HG03066 (cell line): ENCODE data around the gene RBKS.
A peak's percentile ranks its signal among the peaks of the same experiment; 100 is the strongest.
"Not testable (repeated sequence)": the region's sequence is repeated elsewhere in the genome, so short reads cannot be mapped to it uniquely, and the experiment has no call there.

ENCODE experiments used
- ATAC-seq: cut with Tn5 transposase; IDR thresholded peaks from one replicate; pipeline ENCODE4 v1.9.1; 2021; ENCODE audit warnings: low read depth; ENCODE audit not compliant: unreplicated experiment

RBKS gene

DNA sequence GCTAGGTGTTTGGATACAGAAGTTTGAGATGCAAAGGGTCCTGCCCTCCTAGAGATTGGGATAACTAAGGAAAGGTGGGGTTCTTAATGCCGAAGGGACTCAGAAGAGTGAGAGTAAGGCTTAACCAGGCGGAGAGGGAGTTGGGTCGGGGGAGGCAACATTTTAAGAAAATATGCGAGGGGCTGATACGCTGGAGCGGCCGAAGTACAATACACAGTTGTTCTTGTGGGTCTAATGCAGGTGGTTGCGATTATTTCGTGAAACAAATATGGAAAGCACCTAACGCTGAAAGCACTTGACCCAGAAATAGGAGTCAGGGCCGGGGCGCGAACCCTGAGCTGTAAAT, 119.0 kb downstream of the RBKS start:
- peak; percentile 7 for ATAC-seq

DNA sequence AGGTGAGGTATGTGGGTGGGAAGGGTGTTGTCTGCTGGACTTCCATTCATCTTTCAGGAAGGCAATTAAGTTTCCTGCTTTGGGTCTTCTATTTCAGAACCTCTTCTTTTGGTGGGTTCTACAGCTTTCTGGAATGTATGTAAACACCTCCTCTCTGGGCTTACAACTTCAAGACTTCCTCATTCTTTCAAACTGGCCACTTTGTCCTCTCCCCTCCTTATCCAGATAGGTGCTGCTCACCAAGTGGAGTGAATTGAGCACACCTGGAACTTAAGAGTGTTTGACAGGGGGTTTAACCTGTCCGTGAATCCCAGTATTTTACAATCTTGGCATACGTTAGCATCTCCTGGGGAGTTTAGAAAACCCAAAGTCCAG, 123.9 kb downstream of the RBKS start:
- ATAC-seq = no peak

DNA sequence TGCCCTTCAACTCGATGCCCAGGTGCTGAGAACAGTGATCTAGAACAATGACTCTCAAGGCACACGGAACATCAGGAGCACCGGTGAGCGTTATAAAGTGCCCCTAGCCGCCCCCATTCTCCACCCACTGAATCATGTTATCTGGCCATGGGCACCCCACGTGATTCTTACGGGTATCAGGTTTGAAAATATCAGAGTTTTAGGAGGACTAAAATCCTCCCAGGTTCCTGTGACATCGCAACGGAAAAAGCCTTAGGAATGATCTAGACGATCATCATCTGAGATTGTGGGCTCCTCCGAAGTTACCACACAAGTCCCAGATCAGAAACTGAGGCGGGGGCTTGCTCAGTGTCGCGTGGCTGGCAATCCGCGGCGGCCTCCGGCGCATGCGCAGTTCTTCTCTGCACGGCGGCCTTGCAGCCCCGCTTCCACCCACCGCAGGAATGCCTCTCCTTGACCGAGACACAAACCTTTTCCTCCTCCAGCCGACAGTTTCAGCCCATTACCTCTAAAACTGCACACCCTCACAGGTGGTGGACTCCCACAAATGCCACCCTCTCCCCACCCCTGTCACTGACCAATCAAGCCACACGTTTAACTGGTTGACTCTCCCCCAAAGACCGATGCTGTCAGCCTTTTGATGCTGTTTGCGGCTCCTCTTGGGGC, 124.4 kb downstream of the RBKS start:
- no peak for ATAC-seq

DNA sequence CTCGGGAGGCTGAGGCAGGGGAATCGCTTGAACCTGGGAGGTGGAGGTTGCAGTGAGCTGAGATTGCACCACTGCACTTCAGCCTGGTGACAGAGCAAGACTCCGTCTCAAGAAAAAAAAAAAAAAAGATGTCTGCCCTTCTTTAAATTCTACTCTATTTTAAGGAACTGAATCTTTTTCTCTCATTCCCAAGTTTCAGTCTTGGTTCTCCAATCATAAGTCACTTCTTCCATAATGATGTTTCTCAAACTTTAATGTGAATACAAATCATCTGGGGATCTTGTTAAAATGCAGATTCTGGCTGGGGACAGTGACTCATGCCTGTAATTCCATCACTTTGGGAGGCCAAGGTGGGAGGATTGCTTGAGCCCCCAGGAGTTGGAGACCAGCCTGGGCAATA, 125.7 kb downstream of the RBKS start:
- not testable (repeated sequence) for ATAC-seq

DNA sequence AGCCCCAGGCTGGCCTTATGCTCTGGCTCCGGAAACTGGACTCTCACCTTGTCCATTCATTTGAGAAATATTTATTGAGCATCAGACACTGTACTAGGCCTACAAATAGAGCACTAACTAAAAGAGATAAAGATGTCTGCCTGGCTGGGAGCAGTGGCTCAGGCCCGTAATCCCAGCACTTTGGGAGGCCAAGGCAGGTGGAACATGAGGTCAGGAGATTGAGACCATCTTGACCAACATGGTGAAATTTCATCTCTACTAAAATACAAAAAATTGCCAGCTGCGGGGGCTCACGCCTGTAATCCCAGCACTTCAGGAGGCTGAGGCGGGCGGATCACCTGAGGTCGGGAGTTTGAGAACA, 126.3 kb downstream of the RBKS start:
- ATAC-seq = no peak

DNA sequence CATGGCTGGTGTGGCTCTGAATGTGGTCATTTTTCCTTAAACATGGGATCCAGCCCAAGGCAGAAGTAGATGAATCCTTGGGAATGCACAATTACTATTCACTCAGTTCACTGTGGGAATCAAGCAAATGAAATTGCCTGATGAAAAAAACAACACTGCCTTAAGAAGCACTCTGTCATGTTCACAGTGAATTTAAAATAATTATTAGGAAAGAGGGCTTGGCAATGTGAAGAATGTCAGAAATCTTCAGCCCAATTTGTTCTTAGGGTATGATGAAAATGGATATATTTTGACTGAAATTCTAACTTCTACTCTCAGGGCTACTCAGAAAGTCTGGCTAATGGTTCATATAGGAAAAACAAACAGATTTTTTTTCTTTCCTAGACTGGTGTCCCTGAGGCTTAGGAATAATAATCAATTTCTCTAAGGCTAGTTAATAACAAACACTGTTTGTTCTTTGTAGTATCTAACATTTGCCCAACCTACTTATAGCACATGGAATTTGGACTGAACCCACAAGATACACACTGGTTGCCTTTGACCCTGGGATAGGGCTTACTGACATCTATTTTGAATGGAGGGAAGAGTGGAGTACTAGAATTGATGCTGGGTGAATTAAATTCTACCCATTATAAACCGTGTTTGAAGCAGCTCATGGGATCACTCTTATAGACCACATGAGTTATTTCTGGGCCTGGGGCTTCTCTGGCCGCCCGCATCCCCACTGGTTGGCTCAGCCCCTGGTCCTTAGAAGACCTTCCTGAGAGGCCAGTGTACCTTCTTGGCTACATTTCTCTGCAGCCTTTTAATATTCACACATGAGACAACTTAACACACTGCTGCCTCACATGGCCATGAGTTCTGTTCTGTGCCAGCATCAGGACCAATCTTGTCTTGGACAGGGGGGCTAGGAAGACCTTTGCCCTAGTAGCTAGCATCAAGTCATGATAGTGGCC, 127.0 kb downstream of the RBKS start:
- no peak for ATAC-seq

DNA sequence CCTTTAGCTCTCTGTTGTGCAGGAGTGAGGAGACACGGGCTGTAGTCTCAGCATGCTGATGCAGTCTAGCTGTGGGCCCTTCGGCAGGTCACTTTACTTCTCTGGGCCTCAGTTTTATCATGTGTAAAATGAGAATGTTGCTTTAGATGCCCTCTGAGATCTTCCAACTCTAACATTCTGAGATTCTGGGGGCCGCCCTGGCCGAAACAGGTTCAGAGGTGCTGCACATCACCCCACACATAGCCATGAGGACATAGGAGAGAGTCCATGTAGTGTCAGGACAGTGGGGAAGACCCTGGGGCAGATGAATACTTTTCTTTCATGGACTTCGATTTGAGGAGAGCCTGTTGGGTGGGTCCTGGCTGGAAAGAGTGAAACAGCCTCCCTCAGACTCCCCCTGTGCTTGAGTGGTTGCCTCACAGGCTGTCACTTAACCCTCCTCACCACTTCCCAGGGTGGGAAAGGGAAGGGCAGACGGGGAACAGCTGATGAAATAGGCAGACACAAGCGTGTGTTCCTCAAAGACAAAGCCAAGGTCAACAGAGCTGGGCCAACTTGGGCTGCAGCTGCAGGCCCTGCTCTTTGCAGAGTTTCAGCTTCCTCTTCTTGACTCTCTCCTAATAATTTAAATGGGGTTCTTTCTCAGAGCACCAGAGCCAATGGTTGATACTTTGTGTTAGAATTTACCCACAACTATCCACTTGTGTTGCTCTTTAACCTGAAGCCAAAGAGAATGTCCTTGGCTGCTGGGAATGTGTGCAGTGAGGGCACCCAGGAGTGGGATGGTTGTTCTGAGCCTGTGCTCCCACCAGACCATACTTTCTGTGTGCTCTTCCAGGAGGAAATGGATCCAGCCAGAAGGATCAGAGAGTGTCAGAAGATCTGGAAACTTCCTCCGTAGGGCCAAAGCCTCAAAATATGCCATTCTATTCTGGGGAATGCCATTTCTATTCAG, 133.4 kb downstream of the RBKS start:
- ATAC-seq = no peak

DNA sequence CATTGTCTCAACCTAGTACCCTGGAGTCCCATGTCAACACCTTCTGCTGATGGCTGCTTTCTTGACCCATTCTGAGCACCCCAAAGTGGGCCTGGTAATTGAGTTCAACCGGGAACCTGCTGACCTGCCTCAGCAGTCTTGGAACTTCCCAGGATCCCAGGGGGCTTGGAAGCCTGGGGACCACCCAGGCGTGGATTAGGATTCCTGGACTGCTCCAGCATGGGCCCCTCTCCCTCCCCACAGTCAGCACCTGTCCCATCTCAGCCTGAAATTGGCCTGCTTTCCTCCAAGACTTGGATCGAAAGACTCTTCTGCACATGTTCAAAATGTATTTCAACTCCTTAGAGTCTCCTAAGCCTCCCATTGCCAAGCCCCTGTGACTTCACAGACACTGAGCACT, 134.1 kb downstream of the RBKS start:
- ATAC-seq = no peak

DNA sequence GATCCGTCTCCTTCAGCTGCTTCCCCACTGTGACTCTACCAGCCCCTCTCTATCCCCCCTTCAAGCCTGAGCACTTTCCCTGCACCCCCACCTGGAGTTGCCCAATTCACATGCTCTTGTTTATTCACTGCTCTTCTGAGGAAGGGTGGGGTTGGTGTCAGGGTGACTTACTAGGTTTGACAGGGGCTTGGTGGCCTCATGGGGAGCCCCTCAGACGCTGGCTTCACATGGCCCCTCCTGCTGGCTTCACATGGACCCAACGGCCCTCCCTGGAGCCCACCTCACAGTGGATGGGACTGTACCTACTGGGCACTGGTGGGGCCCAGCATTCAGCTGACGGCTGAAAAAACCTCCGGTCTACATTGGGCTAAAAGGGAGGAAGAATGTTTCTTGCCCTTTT, 135.4 kb downstream of the RBKS start:
- ATAC-seq = no peak

DNA sequence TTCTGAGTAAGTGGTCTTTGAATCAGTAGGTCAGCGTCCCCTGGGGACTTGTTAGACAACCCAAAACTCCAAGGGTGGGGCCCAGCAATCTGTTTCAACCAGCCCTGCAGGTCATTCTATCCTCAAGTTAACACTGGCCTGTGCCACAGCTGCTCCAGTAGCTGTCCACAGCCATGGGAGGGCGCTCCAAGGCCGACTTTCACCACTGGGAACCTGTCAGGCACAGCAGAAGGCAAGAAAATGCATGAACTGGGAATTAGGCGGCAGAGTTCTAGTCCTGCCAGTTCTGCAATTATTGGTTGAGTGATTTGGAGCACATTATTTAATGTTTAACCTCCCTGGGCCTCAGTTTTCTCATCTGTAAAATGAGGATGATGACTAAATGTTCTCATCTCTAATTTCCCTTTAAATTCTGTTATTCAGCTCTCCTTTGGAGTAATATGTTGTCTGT, 136.0 kb downstream of the RBKS start:
- ATAC-seq = no peak

DNA sequence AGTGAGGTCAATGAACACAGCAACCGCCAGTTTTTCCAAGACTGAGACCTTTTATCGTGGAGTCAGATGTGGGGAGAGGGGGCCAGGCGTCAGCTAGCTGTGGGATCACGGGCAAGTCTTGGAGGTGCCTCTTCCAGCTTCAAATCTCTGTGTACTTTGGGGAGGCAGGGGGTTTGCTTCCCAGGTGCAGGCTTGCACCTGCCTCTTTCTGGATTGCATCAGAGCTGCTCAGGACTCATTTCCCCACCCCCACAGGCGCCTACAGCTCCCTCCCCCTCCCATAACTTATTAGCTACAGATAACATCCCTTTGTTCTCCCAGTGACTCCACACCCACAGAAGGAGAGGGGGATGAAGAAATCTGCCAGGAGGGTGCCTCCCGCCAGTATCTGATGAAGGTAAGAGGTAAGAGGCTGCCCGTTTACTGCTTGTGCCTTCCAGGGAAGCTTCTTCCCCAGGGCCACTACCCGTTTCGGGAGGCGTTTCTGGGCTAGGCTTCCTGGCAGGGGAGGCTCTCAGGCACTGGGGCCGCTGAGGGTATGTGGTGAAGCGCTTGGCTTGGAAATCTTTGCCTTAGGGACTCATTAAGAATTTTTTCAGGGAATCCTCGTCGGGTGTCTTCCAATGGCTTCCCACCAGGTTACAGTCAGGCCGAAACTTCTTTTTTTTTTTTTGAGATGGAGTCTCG, 137.5 kb downstream of the RBKS start:
- ATAC-seq = no peak

DNA sequence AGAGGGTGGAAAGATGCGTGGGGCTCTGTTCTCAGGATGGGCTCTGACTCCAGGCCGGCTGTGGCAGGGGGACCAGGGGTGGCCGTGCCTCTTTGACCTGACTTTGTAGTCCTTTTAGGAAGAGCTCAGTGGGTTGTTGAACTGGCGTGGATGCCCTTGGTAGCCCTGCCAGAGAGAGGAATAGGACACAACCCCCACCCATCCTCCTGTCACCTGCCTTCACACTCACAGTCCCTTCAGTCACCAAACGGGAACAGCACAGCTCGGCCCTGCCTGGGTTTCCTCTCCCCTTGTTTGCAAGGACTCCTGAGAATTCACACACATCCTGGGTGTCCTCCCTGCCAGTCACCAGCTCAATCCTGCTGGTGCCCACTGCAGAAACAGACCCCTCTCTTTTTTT, 138.8 kb downstream of the RBKS start:
- ATAC-seq = no peak

DNA sequence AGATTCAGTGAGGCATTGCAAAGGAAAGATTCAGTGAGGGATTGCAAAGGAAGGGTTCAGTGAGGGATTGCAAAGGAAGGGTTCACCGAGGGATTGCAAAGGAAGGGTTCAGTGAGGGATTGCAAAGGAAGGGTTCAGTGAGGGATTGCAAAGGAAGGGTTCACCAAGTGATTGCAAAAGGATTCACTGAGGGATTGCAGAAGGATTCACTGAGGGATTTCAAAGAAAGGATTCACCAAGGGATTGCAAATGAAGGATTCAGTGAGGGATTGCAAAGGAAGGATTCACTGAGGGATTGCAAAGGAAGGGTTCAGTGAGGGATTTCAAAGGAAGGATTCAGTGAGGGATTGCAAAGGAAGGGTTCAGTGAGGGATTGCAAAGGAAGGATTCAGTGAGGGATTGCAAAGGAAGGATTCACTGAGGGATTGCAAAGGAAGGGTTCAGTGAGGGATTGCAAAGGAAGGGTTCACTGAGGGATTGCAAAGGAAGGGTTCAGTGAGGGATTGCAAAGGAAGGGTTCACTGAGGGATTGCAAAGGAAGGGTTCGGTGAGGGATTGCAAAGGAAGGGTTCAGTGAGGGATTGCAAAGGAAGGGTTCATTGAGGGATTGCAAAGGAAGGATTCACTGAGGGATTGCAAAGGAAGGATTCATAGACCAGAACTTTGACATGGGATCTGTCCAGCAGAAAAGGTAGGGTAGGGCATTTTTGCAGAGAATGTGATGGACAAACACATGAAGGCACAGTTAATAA, 141.2 kb downstream of the RBKS start:
- not testable (repeated sequence) for ATAC-seq

DNA sequence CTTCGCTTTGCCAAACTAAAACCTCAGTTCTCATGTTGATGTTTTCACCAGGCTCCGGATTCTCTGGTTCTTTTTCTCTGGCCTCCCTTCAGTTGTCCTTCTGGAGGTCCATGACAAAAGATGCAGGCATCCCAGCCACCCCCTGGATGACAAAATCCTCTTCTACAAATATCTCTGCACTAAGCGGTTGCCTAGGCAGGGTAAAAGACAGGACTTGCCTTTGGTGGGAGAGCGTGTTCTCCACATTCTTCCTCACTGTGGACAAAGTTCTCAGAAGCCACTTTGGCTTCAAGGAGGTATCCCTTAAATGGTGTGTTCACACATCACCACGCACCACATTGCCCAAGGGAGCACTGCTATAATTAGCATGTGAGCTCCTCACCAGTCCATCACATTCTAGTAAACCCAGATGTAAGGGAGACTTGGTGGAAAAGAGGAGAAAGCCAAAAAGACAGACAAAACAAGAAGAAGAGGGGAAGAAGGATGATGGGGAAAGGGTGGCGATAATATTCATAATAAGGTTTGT, 142.3 kb downstream of the RBKS start:
- ATAC-seq = no peak

DNA sequence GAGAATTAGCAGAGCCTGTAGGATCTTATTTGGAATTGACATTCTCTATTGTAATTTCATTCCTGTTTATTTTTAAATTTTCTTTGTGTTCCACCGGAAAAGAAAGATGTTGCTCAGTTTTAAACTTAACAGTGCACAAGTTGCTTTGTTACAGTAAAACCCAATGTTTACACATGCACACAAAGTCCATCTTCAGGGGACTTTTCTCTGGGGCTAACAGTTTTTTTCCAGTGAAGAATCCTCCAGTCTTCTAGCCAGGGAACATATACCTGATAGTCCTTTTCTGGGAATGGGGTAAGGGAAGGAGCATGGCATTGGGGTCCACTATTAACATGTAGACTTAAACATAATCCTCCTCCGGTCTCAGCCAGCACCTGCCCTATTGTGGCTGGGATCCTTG, 143.9 kb downstream of the RBKS start:
- no peak for ATAC-seq

DNA sequence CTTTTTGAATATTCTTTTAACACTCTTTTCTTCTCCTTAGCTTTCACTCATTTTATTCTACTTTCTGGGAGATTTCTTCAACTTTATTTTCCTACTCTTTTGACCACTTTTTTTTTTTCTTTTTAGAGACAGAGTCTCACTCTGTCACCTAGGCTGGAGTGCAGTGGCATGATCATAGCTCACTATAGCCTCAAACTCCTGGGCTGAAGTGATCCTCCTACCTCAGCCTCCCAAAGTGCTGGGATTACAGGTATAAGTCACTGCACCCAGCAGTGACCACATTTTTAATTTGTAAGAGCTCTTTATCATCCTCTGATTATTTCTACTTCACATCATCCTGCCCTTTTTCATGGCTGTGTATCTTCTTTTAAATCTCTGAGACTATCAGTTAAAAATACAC, 144.7 kb downstream of the RBKS start:
- ATAC-seq = not testable (repeated sequence)

DNA sequence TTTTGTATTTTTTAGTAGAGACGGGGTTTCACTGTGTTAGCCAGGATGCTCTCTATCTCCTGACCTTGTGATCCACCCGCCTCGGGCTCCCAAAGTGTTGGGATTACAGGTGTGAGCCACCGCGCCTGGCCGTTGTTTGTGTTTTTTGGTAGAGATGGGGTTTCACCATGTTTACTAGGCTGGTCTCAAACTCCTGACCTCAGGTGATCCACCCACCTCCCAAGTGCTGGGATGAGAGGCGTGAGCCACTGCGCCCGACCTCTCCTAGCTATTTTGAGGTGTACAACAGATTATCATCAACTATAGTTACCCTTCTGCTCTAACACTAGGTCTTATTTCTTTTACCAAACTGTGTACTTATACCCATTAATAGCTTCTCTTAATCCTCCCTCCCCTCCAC, 147.6 kb downstream of the RBKS start:
- ATAC-seq = no peak

DNA sequence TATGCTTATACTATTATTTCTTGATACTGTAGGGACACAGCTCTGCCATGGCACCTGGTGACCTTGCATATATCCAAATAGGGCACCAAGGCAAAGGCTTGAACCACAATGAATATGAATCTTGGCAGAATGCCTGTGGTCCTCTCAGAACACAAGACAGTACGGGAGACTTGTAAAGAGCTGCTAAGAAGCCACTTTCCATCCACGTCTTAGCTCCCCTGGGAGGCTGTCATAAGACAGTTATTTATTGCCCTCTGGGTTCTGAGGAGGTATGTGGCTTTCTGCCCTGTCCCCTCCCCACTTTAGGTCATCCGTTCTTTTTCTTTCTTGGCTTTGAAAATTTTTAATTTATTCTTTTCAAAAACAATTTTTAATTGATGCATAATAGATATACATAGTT, 148.5 kb downstream of the RBKS start:
- ATAC-seq = no peak

DNA sequence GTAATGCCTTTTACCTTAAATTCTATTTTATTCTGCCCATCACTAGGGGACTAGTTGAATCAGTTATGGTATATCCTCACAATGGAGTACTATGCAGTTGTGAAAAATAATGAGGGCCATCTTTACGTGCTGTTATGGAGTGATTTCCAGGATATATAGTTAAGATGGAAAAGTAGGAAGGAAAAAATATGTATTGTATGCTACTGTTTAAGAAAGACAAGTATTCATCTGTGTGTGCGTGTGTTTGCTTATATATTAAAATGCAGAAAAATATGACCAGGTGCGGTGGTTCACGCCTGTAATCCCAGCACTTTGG, 151.2 kb downstream of the RBKS start:
- ATAC-seq = no peak
